Endothelial cell of umbilical vein (primary cell): ENCODE results near the gene NMBR. TPM values are rescaled to one million over a fixed set of nuclear protein-coding genes. Genes with fewer than 3 reads are reported as not detected.

Experiments used
- BruUV-seq: library from RNA; stranded (reverse); fragments of 400-500 nt; replicated peaks from 2 replicates; lab custom pipeline; 2021; lab: Mats Ljungman, UMichigan
- CTCF ChIA-PET: fragments of 300-600, 350-600 bp; sonication (Branson Sonifier 250); formaldehyde crosslinking; loops from one replicate; lab custom pipeline; 2021; ENCODE audit warnings: antibody characterized with exemption, inconsistent platforms; lab: Charles Lee
- POLR2A ChIA-PET: fragments of 300-600, 350-600 bp; sonication (Branson Sonifier 250); formaldehyde crosslinking; loops from one replicate; lab custom pipeline; 2021; ENCODE audit warnings: antibody characterized with exemption, inconsistent platforms; lab: Charles Lee
- DNase-seq: peaks from one replicate; pipeline ENCODE4 v3.0.0-alpha.2; 2011; ENCODE audit warnings: low read depth, low spot score
- FAIRE-seq: peaks from 2 replicates; lab custom pipeline; 2011; peaks lifted over from hg19 to GRCh38; lab: Jason Lieb, UNC
- H2AFZ ChIP-seq: 2 replicates; pipeline ENCODE4 v1.6.0; 2012; ENCODE audit warnings: low read depth, low read length, control low read depth, inconsistent platforms
- H3K27ac ChIP-seq: 2 replicates; pipeline ENCODE4 v1.5.1; 2011; ENCODE audit warnings: low read depth, mild to moderate bottlenecking, control low read depth, low read length, moderate library complexity; ENCODE audit not compliant: insufficient read depth
- H3K27me3 ChIP-seq, 2 experiments: 2 replicates each; pipeline versions ENCODE4 v1.6.0 to v1.6.1; 2011; ENCODE audit warnings: low read length in 2 of 2, mixed read lengths in 1 of 2; ENCODE audit not compliant: control insufficient read depth in 2 of 2, insufficient read depth in 2 of 2
- H3K36me3 ChIP-seq, 2 experiments: 2 replicates in 1 of 2; 3 replicates in 1 of 2; pipeline ENCODE4 v1.5.1; 2011; ENCODE audit warnings: low read length in 2 of 2, mild to moderate bottlenecking in 1 of 2, moderate library complexity in 1 of 2; ENCODE audit not compliant: control insufficient read depth in 2 of 2, insufficient read depth in 2 of 2; ENCODE audit errors: extremely low read depth in 1 of 2
- H3K4me1 ChIP-seq: 3 replicates; pipeline ENCODE4 v1.5.1; 2011; ENCODE audit warnings: mild to moderate bottlenecking, low read length; ENCODE audit not compliant: control insufficient read depth, insufficient read depth; ENCODE audit errors: extremely low read depth
- H3K4me2 ChIP-seq: 2 replicates; pipeline ENCODE4 v1.6.1; 2011; ENCODE audit warnings: low read length, control low read depth, mixed read lengths; ENCODE audit not compliant: insufficient read depth
- H3K4me3 ChIP-seq, 3 experiments: fragments of 200-600 bp in 1 of 3; sonication (generic), shearing (Covaris generic) in 1 of 3; replicated peaks in 1 of 3; 2 replicates each; pipeline ENCODE4 v1.5.1; 2011 to 2016; ENCODE audit warnings: control low read depth in 3 of 3, low read length in 3 of 3, mild to moderate bottlenecking in 2 of 3, inconsistent platforms in 1 of 3, low read depth in 1 of 3, moderate library complexity in 1 of 3; ENCODE audit not compliant: insufficient read depth in 1 of 3
- H3K79me2 ChIP-seq: 2 replicates; pipeline ENCODE4 v1.6.0; 2012; ENCODE audit warnings: low read length, inconsistent platforms; ENCODE audit not compliant: control insufficient read depth, insufficient read depth
- H3K9ac ChIP-seq: replicated peaks from 2 replicates; pipeline ENCODE3; 2011; ENCODE audit warnings: low read length, control low read depth; ENCODE audit not compliant: insufficient read depth; ENCODE audit errors: extremely low read depth
- H3K9me1 ChIP-seq: replicated peaks from 3 replicates; pipeline ENCODE4 v1.6.0; 2011; ENCODE audit warnings: mild to moderate bottlenecking, low read length; ENCODE audit not compliant: control insufficient read depth, insufficient read depth; ENCODE audit errors: extremely low read depth
- H3K9me3 ChIP-seq: replicated peaks from 2 replicates; pipeline ENCODE4 v1.5.1; 2012; ENCODE audit warnings: low read length, inconsistent platforms; ENCODE audit not compliant: control insufficient read depth, insufficient read depth
- H4K20me1 ChIP-seq: replicated peaks from 2 replicates; pipeline ENCODE3; 2011; ENCODE audit warnings: mild to moderate bottlenecking, low read length; ENCODE audit not compliant: control insufficient read depth, insufficient read depth; ENCODE audit errors: extremely low read depth
- EZH2 ChIP-seq: IDR thresholded peaks from 2 replicates; pipeline ENCODE4 v1.6.1; 2012; ENCODE audit warnings: borderline replicate concordance, low read depth, mild to moderate bottlenecking, moderate library complexity, low read length, inconsistent platforms; ENCODE audit not compliant: severe bottlenecking
- FOS ChIP-seq: IDR thresholded peaks from 2 replicates; pipeline ENCODE4 v1.6.1; 2011; ENCODE audit warnings: mild to moderate bottlenecking, low read length, moderate library complexity, borderline replicate concordance; ENCODE audit not compliant: insufficient read depth
- JUN ChIP-seq: IDR thresholded peaks from 2 replicates; pipeline ENCODE4 v1.6.1; 2011; ENCODE audit warnings: borderline replicate concordance, low read depth; ENCODE audit not compliant: insufficient read length, insufficient read depth
- MYC ChIP-seq: IDR thresholded peaks from one replicate; pipeline ENCODE4 v1.6.1; 2011; ENCODE audit warnings: mild to moderate bottlenecking, low read depth, low read length
- POLR2A ChIP-seq: IDR thresholded peaks from 2 replicates; pipeline ENCODE4 v1.6.1; 2012; ENCODE audit warnings: low read depth, mild to moderate bottlenecking, control low read depth, low read length
- POLR2AphosphoS5 ChIP-seq: IDR thresholded peaks from 2 replicates; pipeline ENCODE4 v1.6.1; 2012; ENCODE audit warnings: low read depth, mild to moderate bottlenecking, control low read depth, low read length, moderate library complexity; ENCODE audit not compliant: insufficient read depth
- dilution Hi-C: fragments of 300-500 bp; cut with MboI; formaldehyde crosslinking; loops from one replicate; pipeline ENCODE4 v1.15.0; 2019; ENCODE audit warnings: low sequenced_read_pairs; ENCODE audit not compliant: extremely low pct_ligation_motif_present
- intact Hi-C: fragments of 100-400 bp; cut with micrococcal nuclease; formaldehyde crosslinking; loops from one replicate; pipeline ENCODE4 v1.10.0; 2022
- polyA plus RNA-seq, 4 experiments: library from polyadenylated mRNA; depleted of rRNA in 3 of 4; stranded (reverse) in 3 of 4; unstranded in 1 of 4; fragments of >200 nt; gene quantifications; 2 replicates each; pipeline versions ENCODE4 v1.2.1 to v1.2.3, GENCODE V29; 2011 to 2012; ENCODE audit warnings: missing spikeins in 1 of 4
- total RNA-seq: library from RNA; stranded (reverse); gene quantifications from 2 replicates; pipeline ENCODE4 v1.2.3, GENCODE V29; 2021
- TF ChIP-seq, protein P1 (sequence below): IDR thresholded peaks from 2 replicates; pipeline ENCODE4 v1.6.1; 2011; ENCODE audit not compliant: insufficient read depth, insufficient read length
- TF ChIP-seq, protein P2 (sequence below), 2 donors: IDR thresholded peaks; 1 replicate in 1 of 2; 2 replicates in 1 of 2; pipeline ENCODE4 v1.5.1; 2011; ENCODE audit warnings: low read length in 2 of 2, mild to moderate bottlenecking in 2 of 2, moderate library complexity in 2 of 2, control low read depth in 1 of 2, inconsistent platforms in 1 of 2, low read depth in 1 of 2; ENCODE audit not compliant: insufficient read depth in 1 of 2; ENCODE audit errors: extremely low read depth in 1 of 2

Gene NMBR
- total and polyA plus RNA-seq, 2 donors (not counting 3 experiments of a cell fraction or from before 2014, with no cell fraction given) = not detected

DNA sequence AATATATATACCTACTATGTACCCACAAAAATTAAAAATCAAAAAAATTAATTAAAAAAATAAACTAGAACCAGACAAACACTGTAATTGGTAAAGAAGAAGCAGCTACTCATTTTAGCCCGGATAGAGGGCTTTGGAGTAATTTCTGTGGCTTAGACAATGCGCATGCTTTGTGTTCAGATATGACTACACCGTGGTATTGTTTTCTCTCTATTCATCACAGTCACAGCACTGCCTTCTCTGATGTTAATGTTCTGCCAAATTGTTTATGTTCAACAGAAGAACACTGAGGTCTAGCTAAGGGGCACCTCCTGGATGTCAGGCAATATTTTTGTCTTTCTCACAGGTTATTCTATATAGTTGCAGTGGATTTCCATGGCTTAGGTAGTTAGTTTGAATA lies 91.7 kb downstream of the NMBR start:
- intact Hi-C loops = no loop called here
- Histone ChIP-seq H3K27ac (no peak overlapping the region), H2AFZ (no peak overlapping the region), H4K20me1 (no peaks in the 10 kb centered on the region), H3K9ac (no peak overlapping the region), H3K9me3 (no peaks in the 10 kb centered on the region), H3K4me2 (no peak overlapping the region), H3K4me1 (no peaks in the 10 kb centered on the region), H3K27me3 (peaks cover 0 to 2% of the 10 kb centered on the region in 2 experiments), H3K36me3 (no peaks in the 10 kb centered on the region), H3K9me1 (no peaks in the 10 kb centered on the region), H3K79me2 (no peaks in the 10 kb centered on the region), H3K4me3 (no peak overlapping the region)
- ChIA-PET CTCF (interaction anchor here (0.6 to 1.0 kb wide), 2 partner anchors 11 to 371 kb away, joined by 3 to 4 read pairs; no protein-coding TSS in a partner anchor), POLR2A (no interaction called here)
- BruUV-seq = no TSS peak
- TF ChIP-seq MYC (no peak), EZH2 (no peak), FOS (no peak), POLR2A (no peak), JUN (no peak), POLR2AphosphoS5 (no peak)
- TF ChIP-seq, protein P1, sequence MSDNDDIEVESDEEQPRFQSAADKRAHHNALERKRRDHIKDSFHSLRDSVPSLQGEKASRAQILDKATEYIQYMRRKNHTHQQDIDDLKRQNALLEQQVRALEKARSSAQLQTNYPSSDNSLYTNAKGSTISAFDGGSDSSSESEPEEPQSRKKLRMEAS = no peak
- TF ChIP-seq, protein P2, sequence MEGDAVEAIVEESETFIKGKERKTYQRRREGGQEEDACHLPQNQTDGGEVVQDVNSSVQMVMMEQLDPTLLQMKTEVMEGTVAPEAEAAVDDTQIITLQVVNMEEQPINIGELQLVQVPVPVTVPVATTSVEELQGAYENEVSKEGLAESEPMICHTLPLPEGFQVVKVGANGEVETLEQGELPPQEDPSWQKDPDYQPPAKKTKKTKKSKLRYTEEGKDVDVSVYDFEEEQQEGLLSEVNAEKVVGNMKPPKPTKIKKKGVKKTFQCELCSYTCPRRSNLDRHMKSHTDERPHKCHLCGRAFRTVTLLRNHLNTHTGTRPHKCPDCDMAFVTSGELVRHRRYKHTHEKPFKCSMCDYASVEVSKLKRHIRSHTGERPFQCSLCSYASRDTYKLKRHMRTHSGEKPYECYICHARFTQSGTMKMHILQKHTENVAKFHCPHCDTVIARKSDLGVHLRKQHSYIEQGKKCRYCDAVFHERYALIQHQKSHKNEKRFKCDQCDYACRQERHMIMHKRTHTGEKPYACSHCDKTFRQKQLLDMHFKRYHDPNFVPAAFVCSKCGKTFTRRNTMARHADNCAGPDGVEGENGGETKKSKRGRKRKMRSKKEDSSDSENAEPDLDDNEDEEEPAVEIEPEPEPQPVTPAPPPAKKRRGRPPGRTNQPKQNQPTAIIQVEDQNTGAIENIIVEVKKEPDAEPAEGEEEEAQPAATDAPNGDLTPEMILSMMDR (IDR thresholded peaks at IDR 0.05; ENCODE audit: extremely low read depth in 1 of 2, insufficient read depth in 1 of 2, low read depth in 1 of 2, low read length in 2 of 2) = no peak
- DNase-seq = no peak
- no peak for FAIRE-seq
- dilution Hi-C loops = no loop called here
